Rectal smooth muscle tissue (tissue), 1 donor: ENCODE measurements around the gene CD24.
"Not testable (repeated sequence)": the region's sequence is repeated elsewhere in the genome, so short reads cannot be mapped to it uniquely, and the experiment has no call there.

Source experiments
- H3K27ac ChIP-seq: one replicate; pipeline ENCODE4 v1.7.0; 2013; ENCODE audit warnings: low read depth, low read length, inconsistent platforms
- H3K27me3 ChIP-seq: one replicate; pipeline ENCODE4 v1.7.0; 2013; ENCODE audit warnings: low read length; ENCODE audit not compliant: control insufficient read depth, insufficient read depth
- H3K36me3 ChIP-seq: one replicate; pipeline ENCODE4 v1.7.0; 2013; ENCODE audit warnings: low read length; ENCODE audit not compliant: control insufficient read depth, insufficient read depth
- H3K4me1 ChIP-seq: one replicate; pipeline ENCODE4 v1.7.0; 2013; ENCODE audit warnings: low read length; ENCODE audit not compliant: control insufficient read depth, insufficient read depth
- H3K4me3 ChIP-seq: one replicate; pipeline ENCODE4 v1.7.0; 2013; ENCODE audit warnings: low read length
- H3K9ac ChIP-seq: one replicate; pipeline ENCODE4 v1.7.0; 2013; ENCODE audit warnings: low read length

CD24 gene

DNA sequence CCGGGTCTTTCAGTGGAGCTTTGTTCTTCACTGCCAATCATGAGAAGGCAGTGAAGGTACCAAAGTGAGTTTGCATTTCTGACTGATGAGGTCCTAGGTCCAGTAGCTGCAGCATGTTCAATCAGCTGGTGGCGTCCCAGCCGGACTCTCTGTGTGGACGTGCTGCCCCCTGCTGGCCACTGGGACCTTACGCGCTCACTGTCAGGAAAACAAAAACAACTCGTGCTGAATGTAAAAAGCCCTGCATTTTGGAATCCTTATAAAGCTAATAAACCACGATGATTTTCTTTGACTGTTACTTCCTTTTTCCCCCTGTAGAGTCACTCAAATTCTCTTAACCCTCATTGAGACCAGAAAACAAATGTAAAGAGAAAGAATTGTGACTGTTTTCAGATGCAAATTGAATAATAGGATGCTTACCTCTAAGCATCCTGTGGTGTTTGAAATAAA, 4.9 kb upstream of the CD24 start:
- Histone ChIP-seq H3K27me3 (peaks cover under 1% of the 10 kb centered on the region), H3K27ac (no peak overlapping the region), H3K9ac (no peak overlapping the region), H3K4me1 (no peaks in the 10 kb centered on the region), H3K4me3 (no peak overlapping the region), H3K36me3 (no peaks in the 10 kb centered on the region)

DNA sequence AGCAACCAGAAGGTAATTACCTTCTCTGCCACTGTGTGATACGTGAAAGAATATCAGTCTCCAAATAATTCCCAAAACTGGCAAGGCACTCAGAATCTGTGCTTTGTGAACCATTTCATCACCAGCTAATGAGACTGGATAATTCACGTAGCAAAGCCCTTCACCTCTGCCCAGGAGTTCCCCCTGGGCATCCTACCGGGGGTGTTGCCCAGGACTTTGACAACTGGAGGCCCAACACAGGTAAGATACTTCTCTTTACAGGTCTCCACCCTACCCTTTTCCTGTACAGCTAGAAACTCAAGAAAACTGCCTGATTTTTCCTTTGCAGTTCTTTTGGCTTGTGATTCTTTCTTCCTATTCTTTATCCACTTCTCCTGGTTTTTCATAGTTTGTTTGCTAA, 2.7 kb upstream of the CD24 start:
- Histone ChIP-seq H3K4me1 (no peaks in the 10 kb centered on the region), H3K4me3 (no peak overlapping the region), H3K36me3 (no peaks in the 10 kb centered on the region), H3K27ac (no peak overlapping the region), H3K27me3 (peaks cover 10% of the 10 kb centered on the region), H3K9ac (no peak overlapping the region)

DNA sequence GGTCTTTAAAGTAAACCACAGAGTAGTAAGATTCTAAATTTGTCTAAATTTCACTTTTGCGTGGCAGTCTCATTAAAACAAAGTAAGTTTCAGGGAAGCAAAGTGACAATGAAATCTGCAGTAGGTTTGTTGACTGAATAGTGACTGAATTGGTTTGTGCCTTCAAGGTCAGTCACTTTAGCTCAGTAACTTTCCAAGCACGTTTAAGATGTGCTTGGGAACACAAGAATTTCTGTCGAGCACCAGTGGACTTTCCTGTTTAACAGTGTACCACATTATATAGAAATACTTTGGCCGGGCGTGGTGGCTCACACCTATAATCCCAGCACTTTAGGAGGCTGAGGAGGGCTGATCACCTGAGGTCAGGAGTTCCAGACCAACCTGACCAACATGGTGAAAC, 1.7 kb upstream of the CD24 start:
- no peaks in the 10 kb centered on the region for H3K4me1 ChIP-seq
- peaks cover 10% of the 10 kb centered on the region for H3K27me3 ChIP-seq
- no peak overlapping the region for H3K9ac ChIP-seq
- no peak overlapping the region for H3K27ac ChIP-seq
- no peak overlapping the region for H3K4me3 ChIP-seq
- no peaks in the 10 kb centered on the region for H3K36me3 ChIP-seq

DNA sequence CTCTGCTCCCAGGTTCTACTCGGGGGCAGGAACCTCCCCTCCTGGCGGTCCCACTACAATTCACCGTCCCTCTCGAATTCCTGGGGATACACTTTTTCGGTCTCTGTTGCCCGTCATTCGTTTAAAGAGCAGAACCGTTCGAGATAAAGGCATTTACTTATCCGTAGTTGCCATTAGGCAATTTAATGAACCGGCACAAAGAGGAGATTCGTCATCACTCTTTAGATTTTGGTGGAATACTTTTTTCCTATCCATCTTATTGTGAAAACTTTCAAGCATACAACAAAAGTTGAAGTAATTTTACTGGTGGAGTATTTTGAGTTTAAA, 1.2 kb upstream of the CD24 start:
- Histone ChIP-seq H3K36me3 (no peaks in the 10 kb centered on the region), H3K27ac (no peak overlapping the region), H3K4me3 (peak overlapping the region; percentile 69), H3K9ac (no peak overlapping the region), H3K27me3 (peaks cover 10% of the 10 kb centered on the region), H3K4me1 (no peaks in the 10 kb centered on the region)

DNA sequence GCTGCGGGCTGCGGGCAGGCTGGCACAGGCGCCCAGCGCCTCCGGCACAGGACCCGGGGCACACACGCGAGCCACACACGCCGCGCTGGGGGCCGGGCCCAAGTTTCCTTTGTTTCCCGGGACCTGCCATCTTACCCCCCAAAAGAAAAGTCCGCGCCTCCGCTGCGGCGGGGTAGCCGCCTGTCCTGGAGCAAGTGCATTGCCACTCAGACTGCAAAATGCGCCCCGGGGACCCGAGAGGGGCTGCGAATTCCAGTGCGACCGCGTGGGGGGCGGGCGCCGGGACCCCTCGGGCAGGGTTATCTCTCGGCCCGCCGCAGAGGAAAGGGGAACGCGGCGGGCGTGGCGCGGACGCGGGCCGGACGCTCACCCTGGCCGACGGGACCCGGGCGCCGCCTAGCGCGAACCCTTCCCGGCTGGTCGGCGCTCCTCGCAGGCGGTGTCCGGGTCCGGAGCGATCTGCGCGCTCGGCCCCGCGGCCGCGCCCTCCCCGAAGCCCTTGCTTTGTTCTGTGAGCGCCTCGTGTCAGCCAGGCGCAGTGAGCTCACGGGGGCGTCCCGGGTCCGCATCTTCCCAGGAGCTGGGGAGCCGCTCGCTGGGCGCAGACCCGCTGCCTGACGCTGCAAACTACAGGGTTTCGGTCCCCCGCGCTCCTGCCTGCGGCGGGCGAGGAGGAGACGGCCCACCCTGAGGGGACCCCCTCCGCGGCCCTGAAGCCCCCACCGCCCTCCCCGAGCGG, 639 bp upstream of the CD24 start:
- Histone ChIP-seq H3K36me3 (no peaks in the 10 kb centered on the region), H3K4me1 (no peaks in the 10 kb centered on the region), H3K27me3 (peaks cover 10% of the 10 kb centered on the region), H3K4me3 (peak overlapping the region; percentile 69), H3K9ac (no peak overlapping the region), H3K27ac (no peak overlapping the region)

- Histone ChIP-seq H3K4me3 (peak overlapping the region; percentile 80), H3K4me1 (no peaks in the 10 kb centered on the region), H3K27ac (no peak overlapping the region), H3K9ac (peak overlapping the region; percentile 5), H3K36me3 (no peaks in the 10 kb centered on the region), H3K27me3 (peaks cover 10% of the 10 kb centered on the region)
Observed at GRCh38 chr6:106973836-106974335, 643 bp downstream of the CD24 start.

DNA sequence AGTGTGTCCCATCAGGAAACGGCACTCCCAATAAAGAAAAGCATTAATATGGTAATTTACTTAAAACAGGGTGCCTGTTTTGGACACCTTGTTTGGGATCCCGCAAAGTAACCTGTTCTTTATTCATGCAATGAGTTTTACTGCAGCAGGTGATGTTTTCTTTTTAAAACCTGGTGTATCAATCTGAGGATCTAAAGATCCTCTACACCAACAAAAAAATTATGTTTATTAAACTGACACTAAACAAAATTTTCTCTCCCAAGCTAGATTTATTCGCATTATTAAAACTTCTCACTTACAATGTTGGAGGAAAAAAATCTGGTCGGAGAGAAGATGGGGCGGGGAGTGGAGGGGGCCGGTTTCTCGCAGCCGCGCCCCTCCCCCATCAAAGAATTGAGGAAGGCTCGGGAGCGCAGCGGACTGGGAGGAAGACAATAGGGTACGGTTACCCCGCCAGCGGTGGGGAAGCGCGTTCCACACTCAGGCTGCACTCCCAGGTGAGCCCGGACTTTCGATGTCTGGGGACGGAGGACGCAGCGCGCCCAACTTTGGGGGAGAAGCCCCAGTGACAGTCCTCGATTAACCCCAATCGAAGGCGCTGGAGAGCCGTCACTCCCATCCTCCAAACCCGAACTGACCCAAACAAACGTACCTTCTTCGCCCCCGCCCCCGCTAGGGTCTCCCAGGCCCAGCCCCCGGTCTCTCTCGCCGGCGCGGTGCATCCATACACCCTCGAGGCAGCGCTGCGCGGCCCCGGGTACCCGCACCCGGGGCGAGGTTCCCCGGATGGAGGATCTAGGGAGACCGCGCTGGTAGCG, 1.3 kb downstream of the CD24 start:
- peak overlapping the region; percentile 80 for H3K4me3 ChIP-seq
- H3K36me3 ChIP-seq: no peaks in the 10 kb centered on the region
- no peaks in the 10 kb centered on the region for H3K4me1 ChIP-seq
- peaks cover 10% of the 10 kb centered on the region for H3K27me3 ChIP-seq
- H3K27ac ChIP-seq: no peak overlapping the region
- H3K9ac ChIP-seq: no peak overlapping the region

- Histone ChIP-seq H3K36me3 (no peaks in the 10 kb centered on the region), H3K27ac (no peak overlapping the region), H3K4me1 (no peaks in the 10 kb centered on the region), H3K4me3 (peak overlapping the region; percentile 65), H3K9ac (no peak overlapping the region), H3K27me3 (peaks cover 10% of the 10 kb centered on the region)
Observed at GRCh38 chr6:106972500-106972899, 2.0 kb downstream of the CD24 start.

- H3K27me3 ChIP-seq: peaks cover 10% of the 10 kb centered on the region
- H3K4me3 ChIP-seq, H3K4me1 ChIP-seq, H3K27ac ChIP-seq, H3K9ac ChIP-seq, H3K36me3 ChIP-seq: not testable (repeated sequence)
Observed at GRCh38 chr6:106970769-106971168, 3.8 kb downstream of the CD24 start.

DNA sequence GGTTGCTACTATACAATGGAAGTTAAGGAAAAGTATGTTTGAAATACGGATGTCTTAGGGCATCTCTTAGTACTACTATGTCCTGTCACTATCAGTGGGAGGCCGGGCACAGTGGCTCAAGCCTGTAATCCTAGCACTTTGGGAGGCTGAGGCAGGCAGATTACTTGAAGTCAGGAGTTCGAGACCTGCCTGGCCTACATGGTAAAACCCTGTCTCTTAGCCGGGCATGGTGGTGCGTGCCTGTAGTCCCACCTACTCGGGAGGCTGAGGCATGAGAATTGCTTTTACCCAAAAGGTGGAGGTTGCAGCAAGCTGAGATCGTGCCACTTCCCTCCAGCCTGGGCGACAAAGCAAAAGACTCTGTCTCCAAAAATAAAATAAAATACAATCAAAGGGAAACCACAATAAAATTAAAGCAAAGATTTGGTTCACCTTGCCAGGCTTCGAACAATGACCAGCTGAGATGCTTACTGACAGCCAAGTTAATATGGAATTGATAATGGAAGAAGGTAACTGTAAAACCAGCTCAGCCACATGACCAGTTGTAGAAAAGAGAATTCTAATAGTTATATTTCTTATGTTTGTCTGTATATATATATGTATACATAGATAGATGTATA, 6.5 kb downstream of the CD24 start:
- no peak overlapping the region for H3K9ac ChIP-seq
- H3K27ac ChIP-seq: no peak overlapping the region
- H3K4me3 ChIP-seq: no peak overlapping the region
- H3K36me3 ChIP-seq: no peaks in the 10 kb centered on the region
- peaks cover 4% of the 10 kb centered on the region for H3K27me3 ChIP-seq
- H3K4me1 ChIP-seq: no peaks in the 10 kb centered on the region

GRCh38 chr6:106966671-106967640, 7.6 kb downstream of the CD24 start:
- Histone ChIP-seq H3K4me3 (no peak overlapping the region), H3K36me3 (no peaks in the 10 kb centered on the region), H3K4me1 (no peaks in the 10 kb centered on the region), H3K27me3 (no peaks in the 10 kb centered on the region), H3K27ac (no peak overlapping the region), H3K9ac (no peak overlapping the region)

DNA sequence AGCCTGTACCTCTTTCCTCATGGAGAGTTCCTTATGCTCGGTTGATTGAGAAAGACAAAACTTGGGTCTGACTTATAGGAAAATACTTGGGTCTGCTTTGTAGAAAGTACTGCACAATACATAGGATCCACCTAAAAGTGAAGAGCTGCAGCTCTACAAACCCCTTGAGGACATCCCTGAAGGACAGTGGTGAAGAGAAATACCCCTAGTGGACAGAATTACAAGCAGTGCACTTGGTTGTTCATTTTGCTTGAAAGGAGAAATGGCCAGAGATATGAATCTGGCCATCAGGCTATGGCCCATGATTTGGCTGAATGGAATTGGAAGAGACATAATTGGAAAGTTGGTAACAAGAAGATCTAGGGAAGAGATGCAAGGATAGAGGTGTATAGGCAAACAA, 8.3 kb downstream of the CD24 start:
- no peak overlapping the region for H3K4me3 ChIP-seq
- H3K4me1 ChIP-seq: no peaks in the 10 kb centered on the region
- no peak overlapping the region for H3K9ac ChIP-seq
- H3K27ac ChIP-seq: no peak overlapping the region
- H3K27me3 ChIP-seq: no peaks in the 10 kb centered on the region
- H3K36me3 ChIP-seq: no peaks in the 10 kb centered on the region
